Measurements from ENCODE around the gene GPI.

Gene GPI

GRCh38 chr19:34426096-34426661 is 61.2 kb downstream of the GPI start:
- no peak for DNase-seq (ENCODE audit: extremely low spot score)
- TF ChIP-seq CTBP1 (IDR thresholded peaks at IDR 0.05; ENCODE audit: borderline replicate concordance) (no peak), SP1 (IDR thresholded peaks at IDR 0.05) (no peak), ARNT (IDR thresholded peaks at IDR 0.05) (no peak), ELF4 (IDR thresholded peaks at IDR 0.05) (no peak), FOXA1 (IDR thresholded peaks at IDR 0.05) (no peak), TARDBP (IDR thresholded peaks at IDR 0.05) (no peak), SUZ12 (IDR thresholded peaks at IDR 0.05) (no peak), PKNOX1 (IDR thresholded peaks at IDR 0.05) (no peak), FOXK2 (IDR thresholded peaks at IDR 0.05) (no peak), FOXM1 (IDR thresholded peaks at IDR 0.05; ENCODE audit: borderline replicate concordance) (no peak), ZNF384 (IDR thresholded peaks at IDR 0.05) (no peak), L3MBTL2 (conservative IDR thresholded peaks at IDR 0.05) (no peak), HDGF (IDR thresholded peaks at IDR 0.05; ENCODE audit: borderline replicate concordance) (no peak), NFRKB (IDR thresholded peaks at IDR 0.05) (no peak), LEF1 (IDR thresholded peaks at IDR 0.05; ENCODE audit: borderline replicate concordance) (no peak), BHLHE40 (IDR thresholded peaks at IDR 0.05; ENCODE audit: borderline replicate concordance) (no peak)
- ChIA-PET CTCF (no interaction called here), POLR2A (no interaction called here)

- ChIA-PET POLR2A (interaction anchor here (0.9 to 1.4 kb wide), 4 partner anchors 25 to 69 kb away, joined by 3 to 6 read pairs (median 4); partner anchors contain the start of gene PDCD2L), CTCF (no interaction called here)
- DNase-seq (ENCODE audit: extremely low spot score), result peak; percentile 42
- no peak for TF ChIP-seq FOXK2 (IDR thresholded peaks at IDR 0.05)
Observed at GRCh38 chr19:34428549-34429285, 63.7 kb downstream of the GPI start.

GRCh38 chr19:34429553-34429952 is 64.6 kb downstream of the GPI start:
- POLR2A ChIA-PET, result no interaction called here
- TF ChIP-seq ARNT (IDR thresholded peaks at IDR 0.05) (no peak), FOXM1 (IDR thresholded peaks at IDR 0.05; ENCODE audit: borderline replicate concordance) (no peak), SP1 (IDR thresholded peaks at IDR 0.05) (no peak), TARDBP (IDR thresholded peaks at IDR 0.05) (no peak), NFRKB (IDR thresholded peaks at IDR 0.05) (no peak), ZNF384 (IDR thresholded peaks at IDR 0.05) (no peak), L3MBTL2 (conservative IDR thresholded peaks at IDR 0.05) (no peak), SUZ12 (IDR thresholded peaks at IDR 0.05) (no peak), ELF4 (IDR thresholded peaks at IDR 0.05) (no peak), HDGF (IDR thresholded peaks at IDR 0.05; ENCODE audit: borderline replicate concordance) (no peak), FOXK2 (IDR thresholded peaks at IDR 0.05) (no peak), BHLHE40 (IDR thresholded peaks at IDR 0.05; ENCODE audit: borderline replicate concordance) (no peak)
- CTCF ChIA-PET, result no interaction called here
- DNase-seq (ENCODE audit: extremely low spot score), result no peak

- peak; percentile 63 for DNase-seq (ENCODE audit: extremely low spot score)
- ChIA-PET CTCF (interaction anchor here (0.5 to 0.7 kb wide), 3 partner anchors 26 to 281 kb away, joined by 3 read pairs; no protein-coding TSS in a partner anchor), POLR2A (no interaction called here)
- TF ChIP-seq PKNOX1 (IDR thresholded peaks at IDR 0.05) (no peak), FOXM1 (IDR thresholded peaks at IDR 0.05; ENCODE audit: borderline replicate concordance) (no peak), ELF4 (IDR thresholded peaks at IDR 0.05) (no peak), FOXK2 (IDR thresholded peaks at IDR 0.05) (no peak), SUZ12 (IDR thresholded peaks at IDR 0.05) (no peak), BHLHE40 (IDR thresholded peaks at IDR 0.05; ENCODE audit: borderline replicate concordance) (no peak), ARNT (IDR thresholded peaks at IDR 0.05) (no peak), FOXA1 (IDR thresholded peaks at IDR 0.05) (no peak), TARDBP (IDR thresholded peaks at IDR 0.05) (no peak), HDGF (IDR thresholded peaks at IDR 0.05; ENCODE audit: borderline replicate concordance) (no peak), LEF1 (IDR thresholded peaks at IDR 0.05; ENCODE audit: borderline replicate concordance) (no peak), ZNF384 (IDR thresholded peaks at IDR 0.05) (no peak), SP1 (IDR thresholded peaks at IDR 0.05) (no peak), NFRKB (IDR thresholded peaks at IDR 0.05) (no peak), CTBP1 (IDR thresholded peaks at IDR 0.05; ENCODE audit: borderline replicate concordance) (no peak), L3MBTL2 (conservative IDR thresholded peaks at IDR 0.05) (no peak)
Observed at GRCh38 chr19:34430738-34431625, 66.0 kb downstream of the GPI start.

GRCh38 chr19:34431681-34432402 is 66.8 kb downstream of the GPI start:
- DNase-seq (ENCODE audit: extremely low spot score), result no peak
- CTCF ChIA-PET, result interaction anchor here (0.6 kb wide), 1 partner anchor 35 kb away, joined by 3 read pairs; no protein-coding TSS in a partner anchor
- POLR2A ChIA-PET, result no interaction called here
- TF ChIP-seq ARNT (IDR thresholded peaks at IDR 0.05), result no peak
- no peak for TF ChIP-seq NFRKB (IDR thresholded peaks at IDR 0.05)
- no peak for TF ChIP-seq L3MBTL2 (conservative IDR thresholded peaks at IDR 0.05)
- TF ChIP-seq SP1 (IDR thresholded peaks at IDR 0.05), result no peak
- no peak for TF ChIP-seq HDGF (IDR thresholded peaks at IDR 0.05; ENCODE audit: borderline replicate concordance)

- POLR2A ChIA-PET, result no interaction called here
- DNase-seq (ENCODE audit: extremely low spot score), result no peak
- CTCF ChIA-PET, result no interaction called here
- TF ChIP-seq SP1 (IDR thresholded peaks at IDR 0.05), result no peak
- TF ChIP-seq ELF4 (IDR thresholded peaks at IDR 0.05), result no peak
- no peak for TF ChIP-seq FOXM1 (IDR thresholded peaks at IDR 0.05; ENCODE audit: borderline replicate concordance)
- TF ChIP-seq PKNOX1 (IDR thresholded peaks at IDR 0.05), result no peak
- TF ChIP-seq SUZ12 (IDR thresholded peaks at IDR 0.05), result no peak
- no peak for TF ChIP-seq BHLHE40 (IDR thresholded peaks at IDR 0.05; ENCODE audit: borderline replicate concordance)
- TF ChIP-seq LEF1 (IDR thresholded peaks at IDR 0.05; ENCODE audit: borderline replicate concordance), result no peak
- no peak for TF ChIP-seq FOXK2 (IDR thresholded peaks at IDR 0.05)
- no peak for TF ChIP-seq FOXA1 (IDR thresholded peaks at IDR 0.05)
- TF ChIP-seq HDGF (IDR thresholded peaks at IDR 0.05; ENCODE audit: borderline replicate concordance), result no peak
- TF ChIP-seq TARDBP (IDR thresholded peaks at IDR 0.05), result no peak
- TF ChIP-seq ARNT (IDR thresholded peaks at IDR 0.05), result no peak
- no peak for TF ChIP-seq ZNF384 (IDR thresholded peaks at IDR 0.05)
- TF ChIP-seq L3MBTL2 (conservative IDR thresholded peaks at IDR 0.05), result no peak
- no peak for TF ChIP-seq CTBP1 (IDR thresholded peaks at IDR 0.05; ENCODE audit: borderline replicate concordance)
- TF ChIP-seq NFRKB (IDR thresholded peaks at IDR 0.05), result no peak
Observed at GRCh38 chr19:34432797-34433196, 67.8 kb downstream of the GPI start.
